Activated CD4-positive, alpha-beta T cell treated with anti-CD3 and anti-CD28 coated beads for 24 hours (primary cell): ENCODE results near the gene CSPG4.
"Not testable (repeated sequence)": the region's sequence is repeated elsewhere in the genome, so short reads cannot be mapped to it uniquely, and the experiment has no call there.

Experiments used
- DNase-seq, 2 donors: peaks; one replicate each; pipeline ENCODE4 v3.0.0-alpha.2; 2020; ENCODE audit warnings: low read depth in 2 of 2

CSPG4 gene

DNA sequence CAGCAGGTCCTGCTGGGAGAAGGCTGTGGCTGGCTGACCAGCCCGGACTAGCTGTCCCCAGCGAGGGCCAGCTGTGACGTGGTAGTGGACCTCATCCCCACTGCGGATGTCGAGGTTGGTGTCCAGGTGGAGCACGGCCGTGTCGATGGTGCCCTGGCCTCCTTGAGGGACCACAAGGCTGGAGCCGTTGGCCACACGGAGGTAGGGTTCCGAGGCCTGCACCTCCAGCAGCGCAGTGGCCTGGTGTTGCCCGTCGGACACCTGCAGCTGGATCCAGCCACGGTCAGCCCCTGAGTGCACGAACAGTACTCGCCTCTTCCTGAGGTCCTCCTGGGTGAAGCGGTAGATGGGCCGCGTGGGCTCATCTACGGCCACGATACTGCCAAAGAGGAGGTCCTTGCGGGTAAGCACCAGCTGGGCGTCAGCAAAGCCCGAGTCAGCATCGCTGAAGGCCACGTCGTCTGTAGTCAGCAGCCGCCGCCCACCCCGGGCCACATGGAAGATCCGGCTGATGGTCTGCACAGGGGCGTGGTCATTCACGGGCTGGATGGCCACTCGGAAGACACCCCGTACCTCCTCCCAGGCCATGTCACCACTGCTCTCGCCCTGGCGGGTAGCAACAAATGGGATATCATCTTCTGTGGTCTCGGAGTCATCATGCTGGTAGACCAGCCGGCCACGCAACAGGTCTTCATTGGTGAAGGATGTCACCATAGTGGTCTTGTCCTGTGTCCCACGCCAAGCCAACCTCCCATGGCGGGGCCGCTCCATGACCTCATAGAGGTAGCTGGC, 25.0 kb downstream of the CSPG4 start:
- no peak for DNase-seq

DNA sequence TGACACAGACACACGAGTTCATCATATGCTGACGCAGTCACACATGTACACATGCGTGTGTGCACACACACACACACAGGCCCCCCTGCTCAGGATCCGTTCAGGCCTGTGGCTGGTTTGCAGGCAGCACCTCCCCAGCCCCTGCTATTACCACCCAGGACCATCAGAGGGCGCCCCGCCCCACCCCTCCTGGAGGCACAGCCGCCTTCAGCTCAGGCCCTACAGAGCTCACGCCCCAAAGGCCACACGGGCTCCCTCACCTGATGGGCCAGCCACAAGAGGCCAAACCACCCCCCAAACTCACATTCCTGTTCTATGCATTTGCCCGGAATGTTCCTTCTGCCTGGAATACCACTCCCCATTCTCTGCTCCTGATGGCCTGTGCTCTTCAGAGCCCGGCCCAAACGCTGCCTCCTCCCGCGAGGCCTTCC, 26.4 kb downstream of the CSPG4 start:
- peak; percentile 70 to 81 for DNase-seq

DNA sequence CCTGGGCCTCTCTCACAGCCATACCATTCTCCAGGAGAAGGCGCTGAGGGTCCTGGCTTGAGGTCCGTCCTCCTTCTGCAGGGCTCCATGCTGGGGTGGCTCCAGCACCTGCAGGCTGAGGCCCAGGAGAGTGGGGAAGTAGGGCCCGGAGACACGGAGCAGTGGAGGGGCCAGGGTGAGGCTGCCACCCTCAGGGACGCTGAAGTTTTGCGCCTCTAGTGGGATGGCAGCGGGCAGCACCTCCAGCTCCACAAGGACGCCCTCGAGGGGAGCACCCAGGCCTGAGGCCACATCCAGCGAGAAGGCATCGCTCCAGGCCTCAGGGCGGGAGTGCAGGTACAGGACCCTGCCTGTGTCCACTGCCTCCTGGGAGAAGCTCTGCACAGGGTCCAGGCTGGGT, 27.5 kb downstream of the CSPG4 start:
- DNase-seq = no peak

DNA sequence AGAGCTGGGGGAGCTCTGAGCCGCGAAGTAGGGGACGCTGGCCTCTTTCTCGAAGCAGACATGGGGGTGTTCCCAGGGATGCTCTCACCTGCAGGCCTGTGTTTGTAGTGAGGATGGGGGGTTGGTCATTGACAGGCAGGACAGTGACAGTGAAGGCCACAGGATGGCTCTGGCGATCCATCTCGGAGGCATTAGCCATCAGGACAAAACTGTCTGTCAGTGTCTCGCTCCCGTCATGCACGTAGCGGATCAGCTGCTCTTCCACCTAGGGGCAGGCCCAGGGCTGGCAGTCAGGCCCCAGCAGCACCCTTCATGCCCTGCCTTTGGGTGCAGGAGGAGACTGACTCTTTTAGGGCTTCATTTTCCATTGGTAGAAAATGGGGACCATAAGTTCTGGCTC, 28.0 kb downstream of the CSPG4 start:
- no peak for DNase-seq

DNA sequence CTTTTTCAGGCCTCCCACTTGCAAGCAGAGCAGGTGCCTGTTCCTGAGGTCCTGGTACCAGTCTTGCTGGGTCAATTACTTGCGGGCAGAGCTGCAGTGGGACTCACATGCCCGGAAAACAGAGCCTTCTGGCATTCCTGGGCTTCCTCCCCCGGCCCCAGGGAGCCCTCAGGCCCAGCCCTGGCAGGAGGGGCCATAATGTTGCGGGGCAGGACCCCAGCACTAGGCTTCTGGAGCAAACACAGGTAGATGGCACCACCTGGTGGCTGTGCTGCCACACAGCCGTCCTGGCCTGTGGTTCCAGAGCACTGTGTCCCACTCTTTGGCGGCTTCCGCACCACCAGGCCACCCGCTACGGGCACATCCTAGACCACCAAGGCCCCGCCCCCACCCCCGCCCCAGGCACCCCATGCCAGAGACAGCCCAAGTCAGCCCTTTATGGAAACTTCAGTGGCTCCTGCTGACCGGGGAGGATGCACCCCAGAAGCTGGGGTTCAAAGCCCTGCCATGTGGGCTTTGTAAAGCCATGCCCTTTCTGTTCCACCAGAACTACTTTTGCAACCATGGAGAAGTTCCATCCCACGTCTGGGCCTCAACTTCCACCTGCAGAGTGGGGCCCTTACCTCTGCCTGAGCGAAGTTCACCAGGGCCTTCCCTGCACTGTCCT, 28.9 kb downstream of the CSPG4 start:
- peak; percentile 44 to 64 for DNase-seq

DNA sequence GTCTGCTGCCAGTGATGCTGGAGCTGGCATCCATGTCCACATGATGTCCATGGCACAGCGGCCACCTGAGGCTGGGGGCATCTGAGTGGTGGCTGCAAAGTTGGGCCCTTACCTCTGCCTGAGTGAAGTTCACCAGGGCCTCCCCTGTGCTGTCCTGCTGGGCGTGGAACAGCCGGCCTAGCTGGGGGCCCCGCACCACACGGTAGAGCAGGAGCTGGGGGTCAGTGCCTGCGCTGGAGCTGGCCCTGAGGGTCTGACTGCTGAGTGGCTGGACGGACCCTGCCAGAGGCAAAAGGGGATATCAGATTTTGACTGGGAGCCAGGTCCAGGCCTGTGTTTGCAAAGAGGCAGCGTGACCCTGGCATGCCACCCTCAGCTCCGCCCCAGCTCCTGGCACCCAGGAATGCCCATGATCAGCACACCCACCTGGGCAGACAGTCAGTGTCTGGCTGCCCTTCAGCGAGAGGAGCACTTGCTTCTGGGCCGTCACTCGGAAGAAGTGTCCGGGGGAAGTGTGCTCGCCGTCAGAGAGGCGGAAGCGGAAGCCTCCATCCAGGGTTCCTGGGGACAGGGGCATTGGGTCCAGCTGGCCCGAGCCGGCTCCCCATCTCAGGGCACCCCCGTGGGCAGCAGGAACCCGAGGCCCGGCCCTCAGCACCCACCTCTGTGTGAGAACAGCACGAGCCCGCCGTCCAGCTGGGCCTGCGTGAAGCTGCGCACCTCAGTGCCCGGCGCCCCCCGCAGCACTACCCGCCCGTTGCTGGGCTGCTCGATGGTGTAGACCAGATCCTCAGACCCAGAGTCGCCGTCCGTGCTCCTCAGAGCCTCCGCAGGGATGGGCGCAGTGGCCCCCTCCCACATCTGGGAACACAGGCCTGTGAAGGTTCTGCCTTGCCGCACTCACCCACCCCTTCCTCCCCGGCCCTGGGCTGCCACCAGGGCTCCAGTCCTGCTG, 30.2 kb downstream of the CSPG4 start:
- DNase-seq = no peak

DNA sequence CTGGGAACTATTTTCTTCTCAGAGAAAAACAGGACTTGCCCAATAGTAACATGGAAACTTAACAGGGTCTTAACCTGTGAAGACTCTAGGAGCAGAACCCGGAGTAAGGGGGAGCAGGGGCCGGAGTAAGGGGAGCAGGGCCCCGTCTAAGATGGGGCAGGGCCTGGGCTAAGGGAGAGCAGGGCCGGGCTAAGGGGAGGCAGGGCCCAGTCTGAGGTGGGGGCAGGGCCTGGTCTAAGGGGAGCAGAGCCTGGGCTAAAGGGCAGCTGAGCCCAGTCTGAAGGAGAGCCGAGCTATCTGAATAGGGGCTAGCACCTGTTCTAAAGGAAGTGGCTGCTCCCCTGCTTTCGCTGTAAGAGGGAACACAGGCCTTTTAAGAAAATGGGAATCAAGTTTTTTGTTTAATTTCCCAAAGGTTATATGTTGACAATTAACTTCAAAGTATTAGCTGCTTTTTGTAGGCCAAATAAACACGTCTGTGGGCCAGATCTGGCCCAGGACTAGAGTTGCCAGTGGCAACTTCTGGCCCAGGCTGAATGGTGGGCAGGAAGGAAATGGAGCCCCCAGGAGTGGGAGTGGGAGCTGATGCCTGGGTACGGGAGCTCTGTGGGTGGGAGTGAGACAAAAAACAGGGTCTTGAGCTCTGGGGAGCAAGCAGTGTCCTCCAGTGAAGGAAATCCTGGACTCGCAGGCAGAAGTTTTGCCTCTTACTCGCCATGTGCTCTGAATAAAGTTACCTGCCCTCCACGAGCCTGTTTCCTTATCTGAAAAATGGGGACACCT, 32.5 kb downstream of the CSPG4 start:
- DNase-seq = no peak

DNA sequence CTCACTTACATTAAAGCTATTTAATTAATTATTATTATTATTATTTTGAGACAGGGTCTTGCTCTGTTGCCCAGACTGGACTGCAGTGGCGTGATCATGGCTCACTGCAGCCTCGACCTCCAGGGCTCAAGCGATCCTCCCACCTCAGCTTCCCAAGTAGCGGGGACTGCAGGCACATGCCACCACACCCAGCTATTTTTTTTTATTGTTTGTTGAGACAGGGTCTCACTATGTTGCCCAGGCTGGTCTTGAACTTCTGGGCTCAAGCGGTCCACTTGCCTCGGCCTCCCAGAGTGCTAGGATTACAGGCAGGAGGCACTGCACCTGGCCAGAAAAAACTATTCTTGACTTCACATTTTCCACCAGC, 34.3 kb downstream of the CSPG4 start:
- DNase-seq = not testable (repeated sequence)

DNA sequence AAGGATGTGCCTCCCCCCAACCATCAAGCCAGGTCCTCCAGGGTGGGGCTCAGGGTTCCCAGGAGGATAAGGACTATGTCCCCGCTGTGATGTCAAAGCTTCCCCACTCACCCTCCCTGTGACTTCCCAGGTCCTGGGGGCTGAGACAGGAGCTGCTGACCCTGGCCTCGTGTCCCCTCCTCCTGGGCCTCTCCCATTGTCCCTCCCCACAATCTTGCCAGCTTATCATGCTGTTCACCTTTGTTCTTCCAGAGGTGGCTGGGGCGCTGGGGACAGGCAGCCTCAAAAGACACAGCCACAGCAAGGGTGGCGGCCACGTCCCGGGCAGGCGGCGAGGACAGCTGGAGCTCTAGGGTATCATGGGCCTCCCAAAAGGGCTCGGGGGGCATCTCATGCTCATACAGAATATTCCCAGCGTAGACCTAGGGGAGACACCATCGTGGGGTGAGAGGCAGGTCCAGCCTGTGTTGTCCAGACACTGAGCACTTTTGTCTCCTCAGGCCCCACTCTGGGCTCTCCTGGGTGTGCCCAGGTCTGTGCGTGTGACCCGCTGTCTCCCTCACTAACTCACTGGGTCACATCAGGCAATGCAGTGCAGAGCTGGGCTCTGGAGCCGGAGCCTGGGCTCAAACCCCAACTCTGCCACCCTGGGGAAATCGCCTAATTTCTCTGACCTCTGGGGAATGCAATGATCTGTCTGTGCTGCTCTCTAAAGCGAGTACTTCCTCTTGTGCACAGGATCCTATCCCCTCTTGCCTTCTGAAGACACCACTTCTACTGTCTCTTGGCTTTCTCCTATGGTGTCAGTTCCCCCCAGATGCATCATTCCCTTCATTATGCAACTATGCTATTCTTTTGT, 35.0 kb downstream of the CSPG4 start:
- DNase-seq = no peak

DNA sequence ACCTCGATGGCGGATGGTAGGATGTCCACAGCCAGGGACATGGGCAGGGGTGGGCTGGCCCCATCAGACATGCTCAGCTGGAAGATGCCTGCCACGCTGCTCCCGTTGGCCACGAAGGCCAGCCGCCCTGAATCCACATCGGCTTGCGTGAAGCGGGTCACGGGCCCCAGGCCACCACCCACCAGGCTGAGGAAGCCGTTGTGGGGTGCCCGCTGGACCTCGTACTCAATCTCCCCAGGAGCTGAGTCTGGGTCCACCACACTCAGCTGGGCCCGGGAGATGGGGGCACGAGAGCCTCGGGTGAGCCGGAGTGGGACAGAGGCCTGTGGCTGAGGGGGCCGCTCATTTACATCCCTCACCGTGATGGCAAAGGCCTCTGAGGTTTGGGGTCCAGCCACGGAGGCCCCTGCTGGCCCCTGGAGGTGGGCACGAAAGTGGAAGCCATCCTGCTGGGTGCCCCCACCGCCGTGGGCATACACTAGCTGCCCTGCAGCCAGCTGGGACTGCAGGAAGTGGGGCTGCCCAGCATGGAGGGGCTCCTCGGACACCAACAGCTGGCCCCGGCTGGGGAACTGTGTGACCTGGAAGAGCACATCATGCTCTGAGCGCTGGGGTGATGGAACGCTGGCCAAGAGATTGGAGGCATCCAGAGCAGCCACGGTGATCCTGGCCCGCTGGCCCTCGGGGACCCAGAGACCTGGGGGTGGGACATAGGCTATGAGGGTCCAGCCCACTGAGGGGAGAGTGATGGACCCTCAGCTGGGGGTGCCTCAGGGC, 35.8 kb downstream of the CSPG4 start:
- DNase-seq = no peak

DNA sequence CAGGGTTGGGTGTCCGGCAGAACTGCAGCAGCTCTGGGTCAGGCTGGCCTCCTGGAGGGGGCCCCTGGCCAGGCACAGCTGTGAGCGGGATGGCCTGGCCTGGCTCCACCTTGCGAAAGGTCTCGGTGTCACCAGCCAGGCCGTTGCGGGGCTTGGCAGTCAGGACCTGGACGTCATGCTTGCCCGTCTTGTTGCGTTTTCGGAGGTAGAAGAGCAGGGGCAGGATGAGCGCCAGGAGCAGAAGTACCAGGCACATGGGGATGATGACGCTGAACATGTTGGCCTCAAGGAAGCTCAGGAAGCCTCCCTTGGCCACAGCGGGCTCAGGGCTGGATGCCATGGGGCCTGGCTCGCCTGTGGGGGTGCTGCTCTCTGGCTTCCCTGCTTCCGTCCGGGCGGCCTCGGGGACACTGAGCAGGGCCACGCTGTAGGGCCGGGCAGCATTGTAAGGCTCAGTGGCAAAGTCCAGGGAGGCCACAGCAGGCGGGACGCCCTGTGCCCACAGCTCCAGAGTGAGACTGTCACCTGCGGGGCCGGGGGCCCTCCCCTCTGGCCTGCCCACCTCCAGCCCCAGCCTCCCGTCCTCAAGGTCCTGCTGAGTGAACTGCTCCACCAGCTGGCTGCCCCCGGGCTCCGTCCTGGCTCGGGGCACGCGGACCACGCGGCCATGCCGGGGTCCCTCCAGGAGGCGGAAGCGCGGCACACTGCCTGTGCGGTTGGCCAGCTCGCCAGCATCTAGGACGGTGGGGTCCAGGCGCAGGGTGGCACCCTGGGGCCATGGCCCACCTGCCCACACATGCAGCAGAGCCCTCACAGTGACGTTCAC, 36.9 kb downstream of the CSPG4 start:
- DNase-seq = no peak

DNA sequence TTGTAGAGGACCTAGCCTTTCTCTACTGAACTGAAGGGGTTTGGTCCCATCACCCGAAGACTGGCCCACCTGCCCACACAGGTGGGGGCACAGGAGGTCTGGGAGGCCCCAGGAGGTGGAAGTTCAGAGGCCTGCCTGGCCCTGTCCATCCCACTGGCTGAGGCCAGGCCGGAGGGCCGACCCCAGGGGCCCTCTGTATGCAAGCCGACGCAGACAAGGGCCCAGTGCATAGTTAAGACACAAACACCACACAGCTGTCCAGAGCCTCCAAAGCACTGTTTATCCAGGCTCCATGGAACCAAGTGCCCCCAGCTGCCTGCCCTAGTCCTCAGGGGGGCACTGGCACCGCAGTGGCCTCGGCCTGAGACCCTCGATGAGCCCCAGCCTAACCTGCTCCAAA, 38.3 kb downstream of the CSPG4 start:
- DNase-seq = no peak

DNA sequence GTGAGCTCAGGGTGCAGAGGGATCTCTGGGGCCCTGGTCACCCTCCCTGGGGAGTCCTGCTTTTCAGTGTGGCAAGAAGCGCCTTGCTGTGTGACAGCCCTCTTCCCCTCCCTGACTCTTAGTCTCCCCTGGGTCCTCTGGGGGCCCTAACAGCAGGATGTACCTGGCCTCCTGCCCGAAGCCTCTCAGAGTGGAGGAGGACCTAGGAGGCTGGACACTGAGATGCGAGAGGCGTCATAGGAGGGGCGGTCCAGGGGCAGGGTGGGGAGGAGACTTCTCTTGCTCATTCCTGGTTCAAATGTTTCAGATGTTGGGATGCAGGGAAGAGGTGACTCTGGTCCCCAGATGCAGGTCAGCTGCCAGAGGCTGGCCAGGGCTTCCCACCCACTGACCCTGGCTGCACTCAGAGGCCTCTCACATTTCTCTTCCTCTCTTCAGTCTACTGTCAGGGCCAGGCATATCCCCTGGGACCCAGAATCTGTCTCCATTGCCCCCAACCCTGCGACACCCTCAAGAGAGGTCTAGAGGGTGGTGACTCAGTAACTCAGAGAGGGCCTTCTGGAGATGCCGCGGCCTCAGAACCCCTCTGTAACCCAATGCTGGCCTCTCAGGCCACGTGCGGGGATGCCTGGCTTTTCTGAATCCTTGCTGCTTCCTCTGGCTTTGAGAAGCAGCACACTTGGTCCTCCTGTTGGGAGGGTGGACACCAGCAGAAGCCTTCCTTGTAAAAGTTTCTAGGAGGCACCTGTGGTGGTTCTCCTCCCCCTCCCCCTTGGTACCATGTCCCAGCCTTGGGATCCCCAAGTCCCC, 39.0 kb downstream of the CSPG4 start:
- no peak for DNase-seq

DNA sequence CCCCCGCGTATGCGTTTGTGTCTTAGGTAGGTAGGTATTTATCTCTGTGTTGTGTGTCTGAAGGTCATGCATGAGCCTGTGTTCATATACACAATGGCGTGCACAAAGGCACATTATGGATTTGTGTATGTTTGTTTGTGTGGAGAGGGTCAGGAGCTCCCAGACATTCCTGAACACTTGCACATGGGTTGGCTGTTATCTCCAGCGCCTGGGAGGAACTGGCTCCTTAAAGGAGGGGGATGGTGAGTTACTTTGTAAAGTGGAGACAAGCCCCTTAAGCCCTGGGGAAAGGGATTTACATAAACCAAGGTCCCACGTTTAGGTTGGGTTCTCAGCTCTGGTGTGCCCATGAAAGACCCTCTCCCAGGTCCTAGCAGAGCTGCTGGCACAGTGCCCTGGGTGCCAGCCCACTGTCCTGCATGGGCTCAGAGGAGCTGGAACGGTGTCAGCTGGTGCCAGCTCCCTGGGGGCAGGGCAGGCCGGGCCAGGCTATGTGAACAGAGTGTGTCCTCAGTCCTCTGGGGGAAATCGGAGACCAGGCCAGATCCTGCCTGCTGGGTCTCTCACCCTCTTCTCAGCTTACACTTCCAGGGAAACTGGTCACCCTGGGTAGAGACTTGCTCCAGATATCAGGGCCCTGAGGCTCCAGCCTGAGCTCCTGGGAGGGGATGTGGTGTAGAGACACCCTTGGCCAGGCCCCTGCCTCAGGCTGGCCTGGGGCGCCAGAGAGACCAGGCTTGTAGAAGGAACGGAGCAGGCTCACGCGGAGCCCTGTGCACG, 39.8 kb downstream of the CSPG4 start:
- DNase-seq = no peak

DNA sequence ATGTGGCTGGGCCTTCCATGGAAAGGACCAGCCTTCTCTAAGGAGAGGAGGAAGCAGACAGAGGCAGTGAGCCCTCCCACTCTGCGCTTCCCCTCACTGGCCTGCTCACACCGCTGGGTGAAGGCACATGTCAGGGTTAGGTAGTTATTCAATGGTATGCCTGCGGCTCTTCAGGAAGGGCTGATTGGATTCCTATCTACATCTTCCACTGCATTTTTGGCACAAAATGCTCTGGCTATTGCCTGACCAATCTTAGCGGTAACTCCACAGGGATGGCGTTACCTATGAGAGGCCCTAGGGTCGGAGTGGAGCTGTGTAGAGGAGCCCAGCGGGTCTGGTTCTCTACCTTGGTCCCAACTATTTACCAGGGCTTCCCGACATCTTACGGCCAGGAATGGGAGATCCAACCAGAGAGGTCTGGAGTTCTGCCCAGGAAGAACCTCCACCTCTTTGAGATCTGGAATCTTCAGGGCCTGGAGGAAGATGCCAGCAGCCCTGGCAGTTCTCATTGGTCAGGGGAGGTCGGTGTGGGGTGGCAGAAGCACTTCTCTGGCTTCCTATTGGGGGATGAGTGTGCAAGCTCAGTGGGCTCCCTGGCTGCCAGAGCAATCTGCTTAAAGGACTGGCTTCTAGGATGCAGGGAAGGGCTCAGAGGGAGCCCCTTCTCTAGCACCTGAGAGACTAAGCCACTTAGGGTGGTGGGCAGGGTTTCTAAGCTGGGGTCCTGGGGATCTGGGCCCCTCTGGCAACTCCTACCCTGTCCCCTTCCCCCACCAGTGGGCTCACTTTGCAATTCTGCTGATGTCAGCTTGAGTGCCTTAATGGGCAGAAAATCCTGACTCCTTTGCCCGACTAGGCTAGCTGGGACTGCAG, 40.7 kb downstream of the CSPG4 start:
- no peak for DNase-seq

DNA sequence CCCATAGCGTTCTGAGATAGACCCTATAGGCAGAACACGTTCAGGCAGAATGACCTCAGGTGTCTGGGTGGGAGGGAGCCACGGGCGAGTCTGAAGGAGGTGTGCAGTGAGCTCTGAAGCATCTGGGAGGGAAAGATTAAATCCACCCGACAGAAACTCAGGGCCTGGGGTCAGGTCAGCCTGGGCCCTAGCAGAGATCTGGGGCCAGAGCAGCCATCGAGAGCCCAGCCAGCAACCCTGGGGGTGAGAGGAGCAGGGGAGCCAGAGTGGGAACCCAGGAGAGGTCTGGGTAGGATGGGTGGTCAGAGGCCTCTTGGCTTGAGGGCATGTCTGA, 42.8 kb downstream of the CSPG4 start:
- no peak for DNase-seq
